Left kidney (tissue), 2 donors: Measurements from ENCODE around the gene PARD3. TPM values are rescaled to one million over a fixed set of nuclear protein-coding genes. Genes with fewer than 3 reads are reported as not detected.

Experiments used
- DNase-seq: peaks from one replicate; pipeline ENCODE4 v3.0.0-alpha.2; 2013
- polyA plus RNA-seq: library from polyadenylated mRNA; unstranded; fragments of 120-200 nt; gene quantifications from one replicate; pipeline ENCODE4 v1.2.1, GENCODE V29; 2013; ENCODE audit not compliant: insufficient read length

PARD3 gene
- polyA plus RNA-seq, 1 donor: 81.9 TPM

GRCh38 chr10:34125702-34126101 is 689.4 kb downstream of the PARD3 start:
- no peak for DNase-seq

DNA sequence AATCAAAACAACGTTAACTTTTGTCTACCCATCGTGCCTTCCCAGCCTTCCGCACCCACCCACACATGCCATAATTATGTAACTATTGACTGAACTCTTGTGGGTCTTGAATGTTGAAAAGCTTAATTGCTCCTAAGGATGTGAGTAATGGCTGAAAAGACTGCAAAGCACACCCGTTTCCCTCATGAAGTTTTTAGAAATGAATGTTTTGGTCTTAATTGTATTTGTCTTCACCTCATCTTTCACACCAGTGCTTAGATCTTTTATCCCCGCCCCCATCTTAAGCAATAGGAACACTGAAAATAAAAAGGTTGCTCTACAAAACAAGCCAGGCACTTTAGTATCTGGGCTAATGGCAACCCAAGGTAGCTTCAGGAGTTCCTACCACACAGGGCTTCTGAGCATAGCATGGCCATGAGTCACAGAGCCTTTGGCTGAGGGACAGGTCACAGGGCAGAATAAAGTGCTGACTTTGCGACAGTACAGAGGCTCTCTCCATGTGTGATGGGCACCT is 690.5 kb downstream of the PARD3 start:
- no peak for DNase-seq

GRCh38 chr10:34121781-34122622 is 693.1 kb downstream of the PARD3 start:
- DNase-seq: no peak

GRCh38 chr10:34121125-34121753 is 693.9 kb downstream of the PARD3 start:
- no peak for DNase-seq

DNA sequence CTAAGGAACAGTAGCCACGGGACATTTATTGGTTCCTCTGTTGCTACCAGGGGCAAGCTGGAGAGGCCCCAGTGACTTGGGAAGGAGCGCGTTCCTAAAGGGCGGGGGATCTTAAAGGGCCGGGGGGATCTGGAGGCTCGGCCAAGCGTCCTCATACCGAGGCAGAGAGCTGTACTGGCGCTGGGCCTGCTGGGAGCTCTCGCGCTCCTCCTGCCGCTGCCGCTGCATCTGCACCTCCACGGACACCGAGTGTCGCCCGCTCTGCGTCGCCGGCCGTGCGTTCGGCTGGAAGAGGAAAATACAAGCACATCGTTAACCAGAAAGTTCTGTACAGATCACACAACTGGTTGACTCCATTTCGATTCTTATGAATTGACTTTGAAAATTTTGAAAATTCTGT is 695.6 kb downstream of the PARD3 start:
- DNase-seq: no peak

GRCh38 chr10:34116681-34117271 is 698.3 kb downstream of the PARD3 start:
- DNase-seq: no peak

DNA sequence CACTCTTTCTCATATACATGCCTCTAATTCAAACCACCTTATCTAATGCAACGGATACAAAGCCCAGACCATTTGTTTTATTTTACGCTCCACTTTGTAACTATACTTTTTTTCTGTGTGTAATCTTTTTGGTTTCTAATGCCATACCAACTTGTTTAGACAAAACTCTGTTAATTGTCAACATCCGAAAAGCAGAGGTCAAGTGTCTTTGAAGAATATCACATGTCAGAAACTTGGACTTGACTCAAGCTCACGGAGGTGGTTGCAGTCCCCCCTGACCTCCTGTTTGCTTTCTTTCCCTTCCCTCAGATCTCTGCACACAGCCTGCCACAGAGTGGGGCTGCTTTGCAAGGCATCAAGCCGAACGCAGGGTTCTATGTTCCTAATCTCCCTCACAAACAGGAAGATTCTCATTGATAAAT is 698.9 kb downstream of the PARD3 start:
- DNase-seq: no peak

DNA sequence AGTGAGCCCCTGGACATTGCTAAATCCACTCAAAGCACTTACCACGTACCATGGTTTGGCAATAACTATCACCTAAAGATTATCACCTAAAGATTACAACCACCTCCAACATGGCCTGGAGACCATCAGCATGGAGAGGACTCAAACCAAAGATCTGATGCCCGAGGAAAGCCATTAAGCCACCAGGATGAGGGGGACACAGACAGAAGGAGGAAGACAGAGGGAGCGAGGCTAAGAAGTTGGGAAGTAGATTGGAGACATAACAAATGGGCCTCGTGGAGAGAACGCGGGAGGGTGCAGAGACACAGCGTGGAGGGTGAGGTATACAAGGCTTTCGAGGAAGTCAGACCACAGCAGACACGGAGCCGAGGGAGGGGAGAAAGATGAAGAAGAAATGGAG is 700.2 kb downstream of the PARD3 start:
- DNase-seq: no peak

- no peak for DNase-seq
Measured at GRCh38 chr10:34113504-34114225, 701.4 kb downstream of the PARD3 start.

- DNase-seq: no peak
Measured at GRCh38 chr10:34112171-34112782, 702.8 kb downstream of the PARD3 start.

DNA sequence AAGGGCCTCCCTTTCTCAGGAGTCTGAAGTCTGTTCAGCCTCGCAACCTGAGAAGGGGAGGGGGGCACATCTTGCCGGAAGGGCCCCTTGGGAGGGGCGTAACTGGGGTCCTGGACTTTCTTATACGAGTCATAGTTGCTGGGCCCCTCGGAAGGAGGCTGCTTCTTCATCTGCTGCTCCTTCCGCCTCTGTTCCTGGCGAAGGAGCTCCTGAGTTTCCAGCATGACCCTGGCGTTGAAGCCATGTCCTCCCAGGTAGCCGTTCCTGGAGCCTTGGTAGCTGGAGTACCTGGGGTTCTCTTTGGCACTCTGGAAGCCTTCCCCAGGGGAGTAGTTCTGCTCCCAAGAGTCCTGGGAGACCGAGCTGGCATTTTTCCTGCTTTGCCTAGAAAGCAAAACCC is 703.9 kb downstream of the PARD3 start:
- no peak for DNase-seq

- no peak for DNase-seq
Measured at GRCh38 chr10:34109952-34110702, 705.0 kb downstream of the PARD3 start.

GRCh38 chr10:34109495-34109894 is 705.6 kb downstream of the PARD3 start:
- DNase-seq: no peak

DNA sequence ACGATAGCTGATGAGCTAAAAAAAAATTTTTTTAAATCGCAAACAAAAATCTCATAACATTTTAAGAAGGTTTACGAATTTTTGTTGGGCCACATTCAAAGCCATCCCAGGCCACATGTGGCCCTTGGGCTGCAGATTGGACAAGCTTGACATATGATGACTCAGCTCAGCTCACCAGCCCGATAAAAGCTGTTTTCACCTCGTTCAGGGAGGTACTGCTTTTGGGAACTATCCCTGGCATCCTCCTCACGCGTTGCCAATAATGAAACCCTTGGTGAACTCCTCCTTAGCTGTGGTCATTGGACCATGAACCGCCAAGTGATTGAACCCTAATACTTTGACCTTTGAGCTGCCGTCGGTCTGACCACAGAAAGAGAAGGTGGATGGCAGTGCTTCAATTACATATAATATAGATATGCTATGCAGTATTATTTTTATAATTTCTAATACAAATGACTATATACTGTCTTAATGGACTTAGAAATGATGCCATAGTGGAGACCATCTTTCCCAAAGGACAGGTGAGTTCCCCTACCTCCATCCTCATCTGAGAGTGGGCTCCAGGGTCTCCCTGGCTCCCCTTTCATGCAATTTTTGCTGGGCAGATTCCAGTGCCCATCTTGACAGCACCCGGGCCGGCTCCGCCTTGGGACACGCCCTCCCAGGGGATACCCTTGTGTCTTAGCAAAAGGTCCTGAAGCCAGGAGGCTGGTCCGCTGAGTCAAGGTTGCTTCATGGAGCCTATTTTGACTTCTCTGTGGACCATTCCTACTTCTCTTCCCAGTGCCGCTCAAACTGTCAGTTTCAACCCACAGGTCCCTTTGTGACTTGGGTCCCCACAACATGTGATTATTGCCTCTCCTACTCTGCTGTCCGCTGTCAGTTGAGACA is 707.2 kb downstream of the PARD3 start:
- DNase-seq: no peak

- DNase-seq: no peak
Measured at GRCh38 chr10:34106356-34106885, 708.7 kb downstream of the PARD3 start.

GRCh38 chr10:34104829-34105572 is 710.1 kb downstream of the PARD3 start:
- no peak for DNase-seq

GRCh38 chr10:34102893-34103506 is 712.1 kb downstream of the PARD3 start:
- DNase-seq: peak; percentile 74

DNA sequence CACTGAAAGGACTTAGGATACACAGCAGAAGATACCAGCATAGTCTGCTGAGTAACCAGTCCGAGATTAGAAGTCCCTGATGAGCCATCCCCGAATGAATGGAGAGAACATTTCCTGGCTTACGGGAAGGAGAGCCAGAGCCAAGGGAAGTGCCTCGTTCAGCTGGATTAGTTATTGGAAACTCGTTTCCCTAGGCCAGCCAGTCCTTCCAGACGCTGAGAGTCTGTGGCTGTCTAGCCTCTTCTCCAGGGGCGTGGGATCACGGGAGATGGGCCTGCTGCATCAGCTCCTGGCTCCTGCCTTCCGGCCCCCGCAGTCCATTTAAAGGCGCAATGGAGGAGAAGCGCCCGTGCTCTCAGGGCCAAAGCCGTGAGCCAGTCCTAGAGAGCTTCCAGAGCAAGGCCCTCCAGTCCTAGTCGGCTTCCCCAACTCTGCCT is 712.8 kb downstream of the PARD3 start:
- no peak for DNase-seq

DNA sequence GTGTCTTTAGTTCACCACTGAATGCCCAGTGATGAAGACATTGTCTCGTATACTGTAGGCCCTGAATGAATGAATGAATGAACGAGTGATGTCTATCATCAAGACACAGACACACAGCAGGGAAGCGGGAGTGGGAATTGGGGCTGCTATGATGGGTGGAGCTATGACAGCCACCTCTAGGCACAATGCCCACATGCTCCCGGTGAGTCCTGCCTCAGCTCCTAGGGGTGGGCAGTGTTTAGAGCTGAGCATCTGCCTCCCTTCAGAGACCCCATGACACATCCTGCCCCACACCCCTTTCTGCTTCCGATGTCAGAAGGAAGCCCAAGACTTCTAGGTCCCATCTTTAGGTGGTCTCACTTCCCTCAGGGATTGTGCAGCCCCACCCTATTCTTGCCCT is 714.1 kb downstream of the PARD3 start:
- no peak for DNase-seq
